HEK293 (cell line): ENCODE measurements around the gene ARHGAP24.

Experiments used
- CTCF ChIA-PET: fragments of 350-600 bp; formaldehyde crosslinking; extraction: SDS; loops from one replicate; lab custom pipeline; 2021; ENCODE audit warnings: antibody characterized with exemption; lab: Yijun Ruan, JAX
- POLR2A ChIA-PET: fragments of 300-600 bp; formaldehyde crosslinking; extraction: SDS; loops from one replicate; lab custom pipeline; 2020; ENCODE audit warnings: antibody characterized with exemption, inconsistent platforms; lab: Yijun Ruan, JAX
- H3K27ac ChIP-seq: fragments of 200-500 bp; sonication (Bioruptor generic); 2 replicates; pipeline ENCODE4 v1.5.1; 2014; ENCODE audit warnings: low read depth, low read length, control low read depth, inconsistent platforms; ENCODE audit errors: extremely low read depth
- H3K36me3 ChIP-seq, 2 experiments: fragments of 200-500 bp in 1 of 2; sonication (Bioruptor generic) in 1 of 2; 1 replicate in 1 of 2; 2 replicates in 1 of 2; pipeline ENCODE4 v1.5.1; 2014 to 2017; ENCODE audit warnings: inconsistent platforms in 2 of 2, low read length in 2 of 2; ENCODE audit not compliant: control insufficient read depth in 2 of 2, insufficient read depth in 1 of 2
- H3K4me1 ChIP-seq: fragments of 200-500 bp; sonication (Bioruptor generic); 2 replicates; pipeline ENCODE4 v1.5.1; 2014; ENCODE audit warnings: mild to moderate bottlenecking, low read length, inconsistent platforms; ENCODE audit not compliant: control insufficient read depth, insufficient read depth
- H3K4me3 ChIP-seq: 2 replicates; pipeline ENCODE4 v1.5.1; 2011; ENCODE audit warnings: low read depth, mild to moderate bottlenecking, control low read depth, low read length, moderate library complexity
- H3K9me3 ChIP-seq: fragments of 200-500 bp; sonication (Bioruptor generic); 2 replicates; pipeline ENCODE4 v1.5.1; 2014; ENCODE audit warnings: low read depth, low read length, inconsistent platforms; ENCODE audit not compliant: control insufficient read depth, insufficient read depth
- BCL11A ChIP-seq: fragments of 450-650 bp; formaldehyde crosslinking; IDR thresholded peaks from 2 replicates; pipeline ENCODE4 v1.5.1; 2016; ENCODE audit warnings: low read depth, missing biosample characterization, missing genetic modification characterization
- GLI4 ChIP-seq: fragments of 450-650 bp; formaldehyde crosslinking; IDR thresholded peaks from 2 replicates; pipeline ENCODE4 v1.5.1; 2016; ENCODE audit warnings: missing biosample characterization, missing genetic modification characterization
- REPIN1 ChIP-seq: fragments of 450-650 bp; formaldehyde crosslinking; IDR thresholded peaks from 2 replicates; pipeline ENCODE4 v1.5.1; 2017; ENCODE audit warnings: missing biosample characterization, missing genetic modification characterization, low read depth
- SCRT1 ChIP-seq: fragments of 450-650 bp; formaldehyde crosslinking; IDR thresholded peaks from 2 replicates; pipeline ENCODE4 v1.5.1; 2016; ENCODE audit warnings: missing biosample characterization, missing genetic modification characterization, borderline replicate concordance
- ZFHX2 ChIP-seq: fragments of 450-650 bp; formaldehyde crosslinking; conservative IDR thresholded peaks from 2 replicates; pipeline ENCODE4 v1.5.1; 2016; ENCODE audit warnings: missing biosample characterization, missing genetic modification characterization
- ZFP41 ChIP-seq: fragments of 450-650 bp; formaldehyde crosslinking; IDR thresholded peaks from 2 replicates; pipeline ENCODE4 v1.5.1; 2016; ENCODE audit warnings: missing biosample characterization, missing genetic modification characterization, borderline replicate concordance
- ZIC2 ChIP-seq: fragments of 450-650 bp; formaldehyde crosslinking; IDR thresholded peaks from 2 replicates; pipeline ENCODE4 v1.5.1; 2016; ENCODE audit warnings: missing biosample characterization, missing genetic modification characterization
- ZNF114 ChIP-seq: fragments of 450-650 bp; formaldehyde crosslinking; IDR thresholded peaks from 2 replicates; pipeline ENCODE4 v1.5.0; 2017; ENCODE audit warnings: missing biosample characterization, missing genetic modification characterization
- ZNF132 ChIP-seq: fragments of 450-650 bp; formaldehyde crosslinking; IDR thresholded peaks from 2 replicates; pipeline ENCODE4 v1.5.1; 2017; ENCODE audit warnings: missing biosample characterization, missing genetic modification characterization, borderline replicate concordance
- ZNF133 ChIP-seq: fragments of 450-650 bp; formaldehyde crosslinking; IDR thresholded peaks from 2 replicates; pipeline ENCODE4 v1.5.1; 2016; ENCODE audit warnings: missing biosample characterization, missing genetic modification characterization
- ZNF157 ChIP-seq: fragments of 450-650 bp; formaldehyde crosslinking; IDR thresholded peaks from 2 replicates; pipeline ENCODE4 v1.5.1; 2016; ENCODE audit warnings: missing biosample characterization, missing genetic modification characterization
- ZNF302 ChIP-seq: fragments of 450-650 bp; formaldehyde crosslinking; IDR thresholded peaks from 2 replicates; pipeline ENCODE4 v1.5.1; 2016; ENCODE audit warnings: missing biosample characterization, missing genetic modification characterization, low read depth
- ZNF350 ChIP-seq: fragments of 450-650 bp; formaldehyde crosslinking; IDR thresholded peaks from 2 replicates; pipeline ENCODE4 v1.5.0; 2017; ENCODE audit warnings: missing biosample characterization, mild to moderate bottlenecking, missing genetic modification characterization
- ZNF544 ChIP-seq: fragments of 450-650 bp; formaldehyde crosslinking; IDR thresholded peaks from 2 replicates; pipeline ENCODE4 v1.5.0; 2017; ENCODE audit warnings: missing biosample characterization, missing genetic modification characterization
- ZNF558 ChIP-seq: fragments of 450-650 bp; formaldehyde crosslinking; IDR thresholded peaks from 2 replicates; pipeline ENCODE4 v1.5.1; 2016; ENCODE audit warnings: missing biosample characterization, missing genetic modification characterization
- ZNF626 ChIP-seq: fragments of 450-650 bp; sonication (Bioruptor Pico); formaldehyde crosslinking; IDR thresholded peaks from 2 replicates; pipeline ENCODE4 v1.5.1; 2018; ENCODE audit warnings: missing biosample characterization, missing genetic modification characterization, inconsistent platforms
- ZNF629 ChIP-seq: fragments of 450-650 bp; formaldehyde crosslinking; IDR thresholded peaks from 2 replicates; pipeline ENCODE4 v1.5.1; 2017; ENCODE audit warnings: missing biosample characterization, missing genetic modification characterization
- ZNF704 ChIP-seq: fragments of 450-650 bp; formaldehyde crosslinking; IDR thresholded peaks from 2 replicates; pipeline ENCODE4 v1.5.1; 2016; ENCODE audit warnings: missing biosample characterization, missing genetic modification characterization
- ZNF707 ChIP-seq: fragments of 450-650 bp; formaldehyde crosslinking; IDR thresholded peaks from 2 replicates; pipeline ENCODE4 v1.5.1; 2016; ENCODE audit warnings: missing biosample characterization, missing genetic modification characterization
- ZNF776 ChIP-seq: fragments of 450-650 bp; formaldehyde crosslinking; IDR thresholded peaks from 2 replicates; pipeline ENCODE4 v1.5.0; 2017; ENCODE audit warnings: missing biosample characterization, missing genetic modification characterization, borderline replicate concordance
- ZNF777 ChIP-seq: fragments of 450-650 bp; formaldehyde crosslinking; IDR thresholded peaks from 2 replicates; pipeline ENCODE4 v1.5.1; 2017; ENCODE audit warnings: missing biosample characterization, missing genetic modification characterization, borderline replicate concordance
- ZSCAN23 ChIP-seq: fragments of 450-650 bp; formaldehyde crosslinking; IDR thresholded peaks from 2 replicates; pipeline ENCODE4 v1.5.1; 2016; ENCODE audit warnings: missing biosample characterization, missing genetic modification characterization
- TF ChIP-seq, protein P1 (sequence below): fragments of 450-650 bp; formaldehyde crosslinking; IDR thresholded peaks from 2 replicates; pipeline ENCODE4 v1.5.1; 2016; ENCODE audit warnings: missing biosample characterization, missing genetic modification characterization, borderline replicate concordance
- TF ChIP-seq, protein P2 (sequence below): fragments of 450-650 bp; formaldehyde crosslinking; IDR thresholded peaks from 2 replicates; pipeline ENCODE4 v1.5.1; 2016; ENCODE audit warnings: missing biosample characterization, missing genetic modification characterization
- TF ChIP-seq, protein P3 (sequence below): fragments of 450-650 bp; formaldehyde crosslinking; IDR thresholded peaks from 2 replicates; pipeline ENCODE4 v1.5.1; 2016; ENCODE audit warnings: missing biosample characterization, missing genetic modification characterization

ARHGAP24 gene

GRCh38 chr4:85995361-85995760, 520.4 kb downstream of the ARHGAP24 start:
- POLR2A ChIA-PET = no interaction called here
- Histone ChIP-seq H3K4me3 (no peak overlapping the region), H3K36me3 (no peaks in the 10 kb centered on the region), H3K4me1 (no peaks in the 10 kb centered on the region), H3K9me3 (no peaks in the 10 kb centered on the region), H3K27ac (no peak overlapping the region)
- no peak for TF ChIP-seq GLI4 (tag by site-specific recombination)
- TF ChIP-seq ZNF777 (tag by site-specific recombination) = no peak
- TF ChIP-seq ZNF544 (tag by site-specific recombination) = no peak
- no peak for TF ChIP-seq ZNF707
- no peak for TF ChIP-seq SCRT1 (tag by site-specific recombination)
- TF ChIP-seq ZNF133 = no peak
- CTCF ChIA-PET = no interaction called here

DNA sequence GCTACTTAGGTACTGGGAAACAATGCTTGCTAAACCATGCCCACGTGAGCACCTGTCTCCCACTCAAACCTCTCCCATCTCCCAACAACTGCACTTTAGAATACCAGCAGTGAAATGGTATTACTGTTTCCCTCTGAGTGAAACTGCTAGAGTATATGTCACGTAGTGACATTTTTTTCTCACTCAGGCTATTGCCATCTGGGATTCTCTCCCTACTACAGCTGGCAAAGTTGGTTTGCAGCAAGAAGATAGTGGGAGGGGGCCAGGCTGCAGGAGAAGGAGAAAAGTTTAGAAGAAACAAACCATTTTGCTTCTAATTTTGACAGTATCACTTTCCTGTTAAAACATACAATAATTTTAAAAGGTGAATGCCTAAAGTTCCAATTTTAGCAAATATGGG, 526.6 kb downstream of the ARHGAP24 start:
- H3K4me1 ChIP-seq = no peaks in the 10 kb centered on the region
- no peak overlapping the region for H3K4me3 ChIP-seq
- ChIA-PET CTCF (no interaction called here), POLR2A (no interaction called here)
- H3K27ac ChIP-seq = no peak overlapping the region
- H3K36me3 ChIP-seq = no peaks in the 10 kb centered on the region
- no peaks in the 10 kb centered on the region for H3K9me3 ChIP-seq
- TF ChIP-seq ZNF629 (tag by site-specific recombination) (no peak), ZNF704 (no peak), ZNF626 (no peak), REPIN1 (tag by site-specific recombination) (no peak), ZNF302 (tag by site-specific recombination) (no peak), BCL11A (tag by site-specific recombination) (no peak), ZNF776 (tag by site-specific recombination) (no peak), ZNF132 (no peak), ZNF558 (tag by site-specific recombination) (no peak), ZFHX2 (tag by site-specific recombination) (no peak), ZIC2 (tag by site-specific recombination) (no peak), ZNF350 (tag by site-specific recombination) (no peak), ZNF157 (no peak), ZFP41 (tag by site-specific recombination) (no peak), ZSCAN23 (tag by site-specific recombination) (no peak), ZNF114 (tag by site-specific recombination) (no peak)
- TF ChIP-seq, protein P1, sequence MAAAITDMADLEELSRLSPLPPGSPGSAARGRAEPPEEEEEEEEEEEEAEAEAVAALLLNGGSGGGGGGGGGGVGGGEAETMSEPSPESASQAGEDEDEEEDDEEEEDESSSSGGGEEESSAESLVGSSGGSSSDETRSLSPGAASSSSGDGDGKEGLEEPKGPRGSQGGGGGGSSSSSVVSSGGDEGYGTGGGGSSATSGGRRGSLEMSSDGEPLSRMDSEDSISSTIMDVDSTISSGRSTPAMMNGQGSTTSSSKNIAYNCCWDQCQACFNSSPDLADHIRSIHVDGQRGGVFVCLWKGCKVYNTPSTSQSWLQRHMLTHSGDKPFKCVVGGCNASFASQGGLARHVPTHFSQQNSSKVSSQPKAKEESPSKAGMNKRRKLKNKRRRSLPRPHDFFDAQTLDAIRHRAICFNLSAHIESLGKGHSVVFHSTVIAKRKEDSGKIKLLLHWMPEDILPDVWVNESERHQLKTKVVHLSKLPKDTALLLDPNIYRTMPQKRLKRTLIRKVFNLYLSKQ (tag by site-specific recombination) = no peak
- TF ChIP-seq, protein P2, sequence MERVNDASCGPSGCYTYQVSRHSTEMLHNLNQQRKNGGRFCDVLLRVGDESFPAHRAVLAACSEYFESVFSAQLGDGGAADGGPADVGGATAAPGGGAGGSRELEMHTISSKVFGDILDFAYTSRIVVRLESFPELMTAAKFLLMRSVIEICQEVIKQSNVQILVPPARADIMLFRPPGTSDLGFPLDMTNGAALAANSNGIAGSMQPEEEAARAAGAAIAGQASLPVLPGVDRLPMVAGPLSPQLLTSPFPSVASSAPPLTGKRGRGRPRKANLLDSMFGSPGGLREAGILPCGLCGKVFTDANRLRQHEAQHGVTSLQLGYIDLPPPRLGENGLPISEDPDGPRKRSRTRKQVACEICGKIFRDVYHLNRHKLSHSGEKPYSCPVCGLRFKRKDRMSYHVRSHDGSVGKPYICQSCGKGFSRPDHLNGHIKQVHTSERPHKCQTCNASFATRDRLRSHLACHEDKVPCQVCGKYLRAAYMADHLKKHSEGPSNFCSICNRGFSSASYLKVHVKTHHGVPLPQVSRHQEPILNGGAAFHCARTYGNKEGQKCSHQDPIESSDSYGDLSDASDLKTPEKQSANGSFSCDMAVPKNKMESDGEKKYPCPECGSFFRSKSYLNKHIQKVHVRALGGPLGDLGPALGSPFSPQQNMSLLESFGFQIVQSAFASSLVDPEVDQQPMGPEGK = no peak
- TF ChIP-seq, protein P3, sequence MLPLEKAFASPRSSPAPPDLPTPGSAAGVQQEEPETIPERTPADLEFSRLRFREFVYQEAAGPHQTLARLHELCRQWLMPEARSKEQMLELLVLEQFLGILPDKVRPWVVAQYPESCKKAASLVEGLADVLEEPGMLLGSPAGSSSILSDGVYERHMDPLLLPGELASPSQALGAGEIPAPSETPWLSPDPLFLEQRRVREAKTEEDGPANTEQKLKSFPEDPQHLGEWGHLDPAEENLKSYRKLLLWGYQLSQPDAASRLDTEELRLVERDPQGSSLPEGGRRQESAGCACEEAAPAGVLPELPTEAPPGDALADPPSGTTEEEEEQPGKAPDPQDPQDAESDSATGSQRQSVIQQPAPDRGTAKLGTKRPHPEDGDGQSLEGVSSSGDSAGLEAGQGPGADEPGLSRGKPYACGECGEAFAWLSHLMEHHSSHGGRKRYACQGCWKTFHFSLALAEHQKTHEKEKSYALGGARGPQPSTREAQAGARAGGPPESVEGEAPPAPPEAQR (tag by site-specific recombination) = no peak
